GM10248 (cell line): ENCODE data around the gene DNAJC18.

ENCODE experiments used
- CTCF ChIA-PET: fragments of 300-600 bp; sonication (Branson Sonifier 250); formaldehyde crosslinking; extraction: SDS; loops from one replicate; lab custom pipeline; 2021; ENCODE audit warnings: antibody characterized with exemption; lab: Yijun Ruan, JAX
- POLR2A ChIA-PET: fragments of 350-650 bp; sonication (Branson Sonifier 250); formaldehyde crosslinking; extraction: SDS; loops from one replicate; lab custom pipeline; 2020; ENCODE audit warnings: antibody characterized with exemption; lab: Yijun Ruan, JAX
- DNase-seq: peaks from one replicate; pipeline ENCODE4 v3.0.0; 2012; ENCODE audit errors: extremely low spot score
- CTCF ChIP-seq: IDR thresholded peaks from 2 replicates; pipeline ENCODE4 v1.5.1; 2012; ENCODE audit warnings: mild to moderate bottlenecking, low read depth; ENCODE audit errors: extremely low read depth, missing control alignments, control extremely low read depth

DNAJC18 gene

GRCh38 chr5:139395844-139396640 lies 43.3 kb downstream of the DNAJC18 start:
- no peak for TF ChIP-seq CTCF
- CTCF ChIA-PET: interaction anchor here (0.9 to 2.5 kb wide), 10 partner anchors 8 to 145 kb away, joined by 3 to 11 read pairs (median 4); partner anchors contain the start of gene SPATA24
- DNase-seq: peak; percentile 29
- POLR2A ChIA-PET: interaction anchor here (0.6 to 1.0 kb wide), 2 partner anchors 8 to 62 kb away, joined by 3 to 5 read pairs; no protein-coding TSS in a partner anchor

- no peak for TF ChIP-seq CTCF
- POLR2A ChIA-PET: interaction anchor here (1.2 kb wide), 1 partner anchor 53 kb away, joined by 3 read pairs; the partner anchor contains the start of gene PAIP2
- CTCF ChIA-PET: interaction anchor here (0.9 to 3.3 kb wide), 10 partner anchors 9 to 144 kb away, joined by 3 to 11 read pairs (median 6); partner anchors contain the start of gene SPATA24
- DNase-seq: no peak
Measured at GRCh38 chr5:139394654-139395566, 44.4 kb downstream of the DNAJC18 start, which contains the start of gene PROB1. Gene PROB1 (minus strand): TSS chr5:139395104. CDS start chr5:139395081, 23 bp downstream.

- CTCF ChIA-PET: interaction anchor here (1.1 to 3.3 kb wide), 5 partner anchors 10 to 120 kb away, joined by 3 to 10 read pairs (median 5); partner anchors contain the start of gene SPATA24
- peak; percentile 63 for DNase-seq
- TF ChIP-seq CTCF: peak; percentile 77
- POLR2A ChIA-PET: interaction anchor here (1.2 kb wide), 1 partner anchor 52 kb away, joined by 3 read pairs; the partner anchor contains the start of gene PAIP2
Measured at GRCh38 chr5:139394123-139394653, 45.1 kb downstream of the DNAJC18 start.

GRCh38 chr5:139393497-139394122 lies 45.7 kb downstream of the DNAJC18 start:
- ChIA-PET CTCF (interaction anchor here (1.1 to 3.3 kb wide), 7 partner anchors 9 to 120 kb away, joined by 3 to 31 read pairs (median 8); partner anchors contain the start of gene SPATA24), POLR2A (interaction anchor here (0.8 to 2.2 kb wide), 3 partner anchors 52 to 117 kb away, joined by 3 to 5 read pairs (median 3); partner anchors contain the start of genes MATR3 and PAIP2)
- DNase-seq: peak; percentile 36
- no peak for TF ChIP-seq CTCF

GRCh38 chr5:139392678-139393496 lies 46.4 kb downstream of the DNAJC18 start:
- ChIA-PET CTCF (interaction anchor here (1.1 to 3.7 kb wide), 9 partner anchors 10 to 124 kb away, joined by 3 to 31 read pairs (median 9); partner anchors contain the start of genes PAIP2 and SPATA24), POLR2A (interaction anchor here (0.8 to 2.2 kb wide), 2 partner anchors 99 to 117 kb away, joined by 3 to 5 read pairs; partner anchors contain the start of gene MATR3)
- DNase-seq: peak; percentile 88

More at GRCh38 chr5:139392678-139393496, 46.4 kb downstream of the DNAJC18 start:
- peak; percentile 94 for TF ChIP-seq CTCF
